NCI-H2171 (cell line): ENCODE results near the gene RYR2.

Experiments
- DNase-seq: peaks from one replicate; lab custom pipeline; 2025; lab: John Stamatoyannopoulos, UW

Gene RYR2

DNA sequence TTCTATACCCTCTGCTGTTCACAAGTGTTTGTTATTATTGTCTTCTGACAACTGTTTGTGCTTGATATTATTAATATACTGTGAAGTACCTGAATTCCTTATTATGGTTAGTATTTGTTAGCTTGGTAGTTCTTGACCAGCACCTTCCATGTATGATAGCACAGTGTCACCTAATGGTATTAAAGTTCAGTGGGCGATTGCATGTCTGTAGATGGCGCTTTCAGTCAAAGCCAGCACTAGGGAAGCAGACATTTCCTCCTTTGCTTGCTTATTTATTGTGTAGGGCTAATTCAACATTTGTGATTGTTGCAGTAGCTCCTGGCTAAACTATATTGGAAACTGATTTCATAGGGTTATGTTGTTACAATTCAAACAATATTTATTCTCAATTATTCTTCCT lies 630.8 kb downstream of the RYR2 start:
- no peak for DNase-seq

GRCh38 chr1:237673631-237674030 lies 631.6 kb downstream of the RYR2 start:
- DNase-seq = no peak

DNA sequence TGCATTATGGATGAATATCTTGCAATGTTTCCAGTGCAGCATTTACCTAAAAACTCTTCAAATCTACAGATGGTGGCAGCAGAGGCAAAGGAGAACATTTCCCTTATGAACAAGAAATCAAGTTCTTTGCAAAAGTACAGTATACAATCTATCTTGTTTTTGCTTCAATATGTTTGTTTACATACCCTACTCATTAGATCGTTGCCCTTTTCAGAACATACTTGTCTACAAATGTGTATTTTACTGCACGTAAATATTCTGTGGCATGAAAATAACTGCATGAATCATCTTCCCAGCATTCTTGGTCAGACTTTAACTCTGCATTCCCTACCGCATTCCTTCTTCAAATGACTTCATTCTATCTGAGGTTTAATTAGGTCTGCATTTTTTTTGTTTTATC lies 636.0 kb downstream of the RYR2 start:
- DNase-seq = no peak

GRCh38 chr1:237679687-237680086 lies 637.7 kb downstream of the RYR2 start:
- no peak for DNase-seq

DNA sequence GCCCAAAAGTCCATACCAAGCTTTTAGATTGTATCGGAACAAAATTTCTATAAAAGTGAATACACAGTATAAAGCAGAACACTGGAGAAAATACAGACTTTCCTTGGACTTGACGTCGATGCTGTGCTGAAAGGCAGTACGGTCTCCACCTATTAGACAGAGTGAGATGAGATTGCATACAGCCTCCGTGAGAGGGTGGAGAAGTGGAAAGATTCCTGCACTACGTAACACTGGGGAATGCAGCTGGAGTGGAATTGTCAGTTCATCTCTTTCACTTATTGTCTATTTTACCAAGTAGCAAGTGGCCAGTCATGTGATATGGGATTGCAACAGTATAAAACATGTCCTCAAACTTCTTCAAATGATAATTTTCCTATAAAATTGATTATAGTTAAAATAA lies 639.2 kb downstream of the RYR2 start:
- no peak for DNase-seq

GRCh38 chr1:237684236-237684635 lies 642.3 kb downstream of the RYR2 start:
- no peak for DNase-seq

- no peak for DNase-seq
Observed at GRCh38 chr1:237685551-237685950, 643.6 kb downstream of the RYR2 start.

- DNase-seq = no peak
Observed at GRCh38 chr1:237687804-237688203, 645.8 kb downstream of the RYR2 start.

DNA sequence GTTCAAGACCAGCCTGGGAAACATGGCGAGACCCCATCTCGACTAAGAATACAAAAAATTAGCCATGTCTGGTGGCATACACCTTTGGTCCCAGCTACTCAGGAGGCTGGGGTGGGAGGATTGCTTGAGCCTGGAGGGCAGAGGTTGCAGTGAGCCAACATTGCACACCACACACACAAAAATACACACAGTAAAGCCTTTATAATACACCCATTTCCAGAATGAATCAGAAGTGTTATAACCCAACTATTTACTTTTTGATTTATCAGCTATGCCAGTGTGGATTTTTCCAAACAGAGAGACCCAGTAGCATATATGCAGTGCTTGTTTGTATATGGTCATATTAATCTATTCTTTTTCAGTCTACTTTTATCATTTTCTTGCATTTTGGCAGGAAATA lies 648.7 kb downstream of the RYR2 start:
- DNase-seq = no peak

- no peak for DNase-seq
Observed at GRCh38 chr1:237692255-237692654, 650.3 kb downstream of the RYR2 start.

DNA sequence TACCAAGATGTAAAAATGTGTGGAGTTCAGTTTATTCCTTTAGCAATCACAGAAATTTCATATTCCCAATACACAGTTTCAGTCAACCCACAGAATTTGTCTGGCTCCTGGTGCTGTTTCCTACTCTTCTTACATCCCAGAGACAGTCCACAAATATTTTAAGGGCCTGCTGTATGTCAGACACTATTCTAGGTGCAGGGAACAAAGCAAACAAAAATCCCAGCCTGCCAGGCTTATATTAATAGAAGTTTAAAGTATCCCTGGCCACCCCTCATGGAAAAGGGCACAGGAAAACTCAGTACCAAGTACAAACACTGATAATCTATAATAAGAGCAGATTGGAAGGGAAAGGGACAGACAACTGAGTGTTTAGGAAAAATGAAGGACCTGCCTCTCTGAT lies 653.9 kb downstream of the RYR2 start:
- DNase-seq = no peak

DNA sequence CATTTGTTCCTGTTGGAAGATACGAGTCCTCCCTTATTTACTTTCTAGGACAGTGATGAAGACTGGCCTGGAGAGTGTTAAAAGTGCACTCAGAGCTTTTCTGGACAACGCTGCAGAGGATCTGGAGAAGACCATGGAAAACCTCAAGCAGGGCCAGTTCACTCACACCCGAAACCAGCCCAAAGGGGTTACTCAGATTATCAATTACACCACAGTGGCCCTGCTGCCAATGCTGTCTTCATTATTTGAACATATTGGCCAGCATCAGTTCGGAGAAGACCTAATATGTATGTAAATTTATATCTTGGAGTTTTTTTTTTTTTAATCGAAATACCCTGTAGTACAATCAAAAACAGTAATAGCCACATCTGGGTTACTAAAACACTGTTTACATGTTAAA lies 658.2 kb downstream of the RYR2 start:
- DNase-seq = no peak

DNA sequence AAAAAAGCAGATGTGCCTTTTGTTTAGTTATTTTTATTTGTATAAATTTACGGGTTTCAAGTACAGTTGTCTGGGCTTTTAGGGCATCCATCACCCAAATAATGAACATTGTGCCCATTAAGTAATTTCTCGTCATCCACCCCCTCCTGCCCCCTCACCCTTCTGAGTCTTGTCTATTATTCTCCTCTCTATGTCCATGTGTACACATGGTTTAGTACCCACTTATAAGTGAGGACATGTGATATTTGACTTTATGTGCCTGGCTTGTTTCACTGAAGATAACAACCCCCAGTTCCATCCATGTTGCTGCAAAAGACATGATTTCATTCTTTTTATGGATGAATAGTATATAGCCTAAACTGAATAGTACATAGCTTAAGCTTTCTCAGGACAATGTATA lies 659.5 kb downstream of the RYR2 start:
- no peak for DNase-seq

DNA sequence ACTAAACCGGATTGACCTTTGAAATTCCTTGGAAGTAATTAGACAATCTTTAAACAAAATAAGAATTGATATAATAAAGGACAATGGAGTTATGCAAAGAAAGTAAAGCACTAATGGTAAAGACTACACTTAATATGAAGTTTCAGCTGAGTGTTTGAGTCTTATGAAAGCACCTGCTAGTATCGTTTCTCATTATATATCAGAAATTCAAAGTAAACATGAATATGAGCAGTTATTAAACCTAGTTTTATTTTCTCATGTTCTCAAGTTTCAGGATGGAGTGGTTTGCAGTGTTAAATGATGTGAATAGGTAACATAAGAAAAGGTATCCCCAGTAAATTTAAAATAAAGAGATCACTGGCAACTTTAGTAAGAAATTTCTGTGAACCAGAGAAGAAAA lies 660.2 kb downstream of the RYR2 start:
- no peak for DNase-seq

GRCh38 chr1:237705462-237705861 lies 663.5 kb downstream of the RYR2 start:
- no peak for DNase-seq

DNA sequence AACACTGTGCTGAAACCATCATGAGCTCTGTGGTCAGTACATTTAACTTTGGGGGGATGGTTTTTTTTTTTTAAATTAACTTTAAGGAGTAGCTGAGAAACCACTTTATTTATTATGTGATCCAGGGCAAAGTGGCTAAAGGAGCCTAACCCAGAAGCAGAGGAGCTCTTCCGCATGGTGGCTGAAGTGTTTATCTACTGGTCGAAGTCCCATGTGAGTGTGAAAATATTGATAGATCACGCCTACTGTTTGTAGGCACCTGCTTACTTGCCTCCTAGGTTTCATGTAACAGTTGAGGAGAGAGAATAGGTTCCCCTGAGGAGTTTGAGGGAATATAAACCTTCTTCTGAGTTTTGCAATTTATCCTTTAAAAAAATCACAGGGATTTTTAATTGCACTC lies 667.4 kb downstream of the RYR2 start:
- no peak for DNase-seq

- no peak for DNase-seq
Observed at GRCh38 chr1:237711281-237711680, 669.3 kb downstream of the RYR2 start.

DNA sequence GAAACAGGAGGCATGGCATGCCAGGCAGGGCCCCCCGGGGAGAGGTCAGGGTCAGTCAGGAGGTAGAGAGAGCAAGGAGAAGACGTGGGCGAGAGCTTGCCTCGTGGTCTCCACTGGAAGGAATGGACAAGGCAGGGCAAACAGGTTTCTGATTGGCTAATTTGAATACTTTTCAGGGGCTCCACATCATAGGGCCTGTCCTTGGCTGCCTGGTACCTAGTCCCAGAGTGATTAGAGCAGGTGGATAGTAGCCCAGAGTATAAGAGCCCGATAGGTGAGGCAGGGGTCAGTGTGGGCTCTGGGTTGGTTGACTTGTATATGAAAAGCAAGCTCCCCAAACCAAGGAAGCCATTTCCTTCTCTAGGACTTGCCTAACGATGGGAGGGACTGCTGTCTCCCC lies 670.1 kb downstream of the RYR2 start:
- DNase-seq = no peak

DNA sequence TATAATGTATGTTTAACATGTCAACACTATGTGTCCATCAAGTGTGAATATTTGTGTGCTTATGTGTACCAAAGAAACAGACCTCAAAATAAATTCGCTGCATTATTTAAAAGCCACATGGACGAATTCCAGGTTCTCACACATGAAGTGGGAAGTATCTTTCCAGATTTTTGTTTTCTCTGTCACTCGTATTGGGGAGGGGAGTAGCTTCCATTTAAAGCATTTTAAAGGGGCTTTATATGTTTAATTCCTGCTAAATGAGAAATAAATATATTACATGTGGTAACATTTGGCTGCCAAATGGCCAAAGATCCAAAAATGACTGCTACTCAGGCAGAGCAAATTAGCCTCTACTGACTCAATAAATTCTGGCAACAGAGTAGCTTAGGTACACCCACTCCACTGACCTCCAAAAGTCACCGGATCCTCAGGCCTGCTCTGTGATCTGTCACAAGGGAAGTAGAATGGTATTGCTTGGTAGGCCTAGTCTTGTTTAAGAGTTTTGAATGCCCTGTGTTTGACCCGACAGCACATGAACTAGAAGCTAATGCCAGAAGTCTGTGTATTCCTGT lies 670.7 kb downstream of the RYR2 start:
- DNase-seq = no peak

DNA sequence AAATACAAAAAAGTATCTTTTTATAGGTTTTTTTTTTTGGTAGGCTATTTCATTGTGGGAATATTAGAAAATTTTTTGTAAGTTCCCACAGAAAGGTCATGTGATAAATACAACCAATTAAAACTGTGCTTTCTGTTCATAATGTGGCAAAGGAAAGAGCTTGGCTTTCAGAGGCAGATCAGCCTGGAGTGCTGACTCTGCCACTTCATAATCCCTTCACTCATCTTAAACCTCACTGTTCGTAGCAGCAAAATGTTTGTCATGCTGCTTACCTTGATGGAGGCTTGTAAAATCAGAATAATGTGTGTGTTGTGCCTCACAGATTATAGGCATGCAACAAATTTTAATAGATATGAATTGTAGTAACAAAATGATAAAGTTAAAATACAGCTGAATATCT lies 671.9 kb downstream of the RYR2 start:
- no peak for DNase-seq

DNA sequence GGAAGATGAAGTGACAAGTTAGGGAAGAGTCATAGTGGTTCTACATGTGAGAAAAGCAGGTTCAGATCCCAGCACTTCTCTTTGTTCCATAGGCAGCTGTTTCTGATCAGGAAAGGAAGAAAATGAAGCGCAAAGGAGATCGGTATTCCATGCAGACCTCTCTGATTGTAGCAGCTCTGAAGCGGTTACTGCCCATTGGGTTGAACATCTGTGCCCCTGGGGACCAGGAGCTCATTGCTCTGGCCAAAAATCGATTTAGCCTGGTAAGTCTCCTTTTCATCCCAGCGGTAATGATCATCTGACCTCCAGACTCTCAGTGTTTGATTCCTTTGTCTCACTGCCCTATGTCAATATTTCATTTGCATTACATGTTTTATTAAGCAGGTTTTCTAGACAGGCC lies 675.1 kb downstream of the RYR2 start:
- DNase-seq = no peak

DNA sequence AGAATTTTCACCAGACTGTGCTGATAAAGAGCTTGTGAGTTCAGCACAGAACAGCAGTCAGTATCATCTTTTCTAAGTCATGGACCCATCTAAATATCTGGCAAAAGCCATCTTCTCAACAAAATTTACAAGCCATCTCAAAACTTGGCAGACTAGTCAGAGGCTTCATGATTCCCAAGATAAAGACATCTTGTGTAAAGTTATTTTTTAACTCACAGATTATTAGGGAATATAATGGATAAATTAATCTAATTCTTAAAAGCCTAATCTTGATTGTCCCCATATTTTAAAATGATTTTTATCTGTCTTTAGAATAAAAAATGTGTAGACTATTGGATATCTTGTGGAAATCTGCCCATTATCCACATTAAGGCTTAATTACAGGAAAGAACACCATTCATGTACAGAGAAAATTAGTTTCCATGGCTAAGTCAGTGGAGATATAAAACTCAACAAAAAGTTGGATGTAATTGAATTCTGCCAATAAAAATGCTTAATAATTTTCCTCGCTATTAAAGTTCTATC lies 688.9 kb downstream of the RYR2 start:
- no peak for DNase-seq

GRCh38 chr1:237732657-237733056 lies 690.7 kb downstream of the RYR2 start:
- no peak for DNase-seq

DNA sequence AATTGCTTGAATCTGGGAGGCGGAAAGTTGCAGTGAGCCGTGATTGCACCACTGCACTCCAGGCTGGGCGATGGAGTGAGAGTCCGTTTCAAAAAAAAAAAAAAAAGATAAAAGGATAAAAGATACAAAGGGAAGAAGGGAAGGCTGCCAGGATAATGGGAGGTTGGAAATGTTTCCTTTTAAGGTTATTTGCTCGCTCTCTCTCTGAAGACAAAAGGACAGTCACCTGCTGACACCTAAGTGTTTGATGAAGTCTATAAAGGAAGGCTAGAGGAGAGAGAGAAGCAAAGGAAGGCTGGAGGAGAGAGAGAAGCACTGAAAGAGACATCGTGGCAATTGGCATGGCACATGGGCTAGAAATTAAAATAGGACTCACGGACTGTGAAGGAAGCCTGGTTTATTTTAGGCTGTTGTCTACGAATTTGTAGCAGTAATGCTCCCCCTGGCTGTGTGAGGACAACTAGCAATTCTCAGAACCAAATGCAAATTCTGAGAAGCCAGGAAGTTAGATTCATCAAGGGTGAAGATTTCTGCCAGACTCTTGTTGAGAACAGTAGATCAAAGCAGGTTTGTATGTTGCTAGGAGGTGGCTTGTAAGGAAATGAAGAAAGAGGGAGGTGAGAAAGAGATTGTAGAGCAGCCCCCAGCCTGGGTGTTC lies 694.5 kb downstream of the RYR2 start:
- no peak for DNase-seq
